ENCODE results near the gene ILK.

ILK gene

GRCh38 chr11:6574816-6575715 lies 28.5 kb upstream of the ILK start:
- DNase-seq: no peak

- DNase-seq: no peak
Observed at GRCh38 chr11:6576471-6577373, 26.9 kb upstream of the ILK start.

GRCh38 chr11:6578134-6578533 lies 25.4 kb upstream of the ILK start:
- DNase-seq: no peak

- no peak for DNase-seq
Observed at GRCh38 chr11:6579681-6580080, 23.9 kb upstream of the ILK start.

- DNase-seq: no peak
Observed at GRCh38 chr11:6583584-6583983, 20.0 kb upstream of the ILK start.

GRCh38 chr11:6584528-6584927 lies 19.0 kb upstream of the ILK start:
- no peak for DNase-seq

GRCh38 chr11:6586434-6587359 lies 16.9 kb upstream of the ILK start:
- no peak for DNase-seq

GRCh38 chr11:6587360-6587953 lies 16.1 kb upstream of the ILK start:
- no peak for DNase-seq

- DNase-seq: no peak
Observed at GRCh38 chr11:6588018-6588417, 15.6 kb upstream of the ILK start.

- DNase-seq: no peak
Observed at GRCh38 chr11:6594142-6594768, 9.3 kb upstream of the ILK start.

- DNase-seq: no peak
Observed at GRCh38 chr11:6596239-6596877, 7.2 kb upstream of the ILK start.

- DNase-seq: no peak
Observed at GRCh38 chr11:6598555-6598954, 5.0 kb upstream of the ILK start.

- DNase-seq: no peak
Observed at GRCh38 chr11:6599449-6599848, 4.1 kb upstream of the ILK start.

GRCh38 chr11:6599881-6600390 lies 3.6 kb upstream of the ILK start:
- DNase-seq: no peak

GRCh38 chr11:6601041-6601461 lies 2.5 kb upstream of the ILK start:
- no peak for DNase-seq

GRCh38 chr11:6602096-6602940 lies 1.3 kb upstream of the ILK start:
- DNase-seq: no peak

GRCh38 chr11:6604081-6604626 lies 580 bp downstream of the ILK start:
- DNase-seq: peak; percentile 69

- no peak for DNase-seq
Observed at GRCh38 chr11:6604790-6605189, 1.2 kb downstream of the ILK start.

- DNase-seq: peak; percentile 76
Observed at GRCh38 chr11:6606471-6607189, 3.1 kb downstream of the ILK start.

All from CD4-positive, alpha-beta T cell treated with Interleukin-15 for 1 hour (primary cell).